DOHH2 (cell line): Measurements from ENCODE around the gene S100B.

ENCODE experiments used
- EZH2phosphoT487 ChIP-seq: fragments of 200-600 bp; sonication (generic); IDR thresholded peaks from 2 replicates; pipeline ENCODE4 v1.6.1; 2017; ENCODE audit warnings: borderline replicate concordance, mild to moderate bottlenecking, antibody characterized with exemption, low read length, moderate library complexity, mixed read lengths
- TF ChIP-seq, protein P1 (sequence below): fragments of 200-600 bp; sonication (generic); IDR thresholded peaks from one replicate; pipeline ENCODE4 v1.5.1; 2014; ENCODE audit warnings: antibody characterized with exemption, mild to moderate bottlenecking, low read depth, low read length; ENCODE audit not compliant: poor library complexity, severe bottlenecking

DNA sequence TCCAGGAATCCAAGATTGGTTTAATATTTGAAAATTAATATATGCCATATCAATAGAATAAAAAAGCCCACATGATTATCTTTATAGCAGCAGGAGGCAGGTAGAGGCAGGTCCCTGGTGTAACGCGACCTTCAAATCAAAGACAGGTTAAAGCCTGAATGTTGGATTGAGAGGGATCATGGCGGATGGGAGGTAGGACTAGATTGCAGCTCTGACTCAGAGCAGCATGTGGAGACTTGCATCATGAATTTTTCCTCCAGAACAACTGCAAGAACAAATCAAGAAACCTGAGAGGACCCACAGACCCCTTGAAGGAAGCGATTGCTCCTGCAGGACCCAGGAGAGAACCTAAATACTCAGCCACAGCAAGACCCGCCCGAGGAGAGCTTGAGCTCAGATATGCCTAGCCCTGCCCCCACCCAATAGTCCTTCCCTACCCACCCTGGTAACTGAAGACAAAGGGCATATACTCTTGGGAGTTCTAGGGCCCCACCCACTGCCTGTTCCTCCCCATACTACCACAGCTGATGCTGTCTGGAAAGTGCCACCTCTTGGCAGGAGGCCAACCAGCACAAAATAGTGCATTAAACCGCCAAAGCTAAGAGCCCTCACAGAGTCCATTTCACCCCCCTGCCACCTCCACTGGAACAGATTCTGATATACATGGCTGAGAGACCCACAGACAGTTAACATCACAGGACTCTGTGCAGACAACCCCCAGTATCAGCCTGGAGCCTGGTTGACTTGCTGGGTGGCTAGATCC is 19.5 kb downstream of the S100B start:
- TF ChIP-seq, protein P1, sequence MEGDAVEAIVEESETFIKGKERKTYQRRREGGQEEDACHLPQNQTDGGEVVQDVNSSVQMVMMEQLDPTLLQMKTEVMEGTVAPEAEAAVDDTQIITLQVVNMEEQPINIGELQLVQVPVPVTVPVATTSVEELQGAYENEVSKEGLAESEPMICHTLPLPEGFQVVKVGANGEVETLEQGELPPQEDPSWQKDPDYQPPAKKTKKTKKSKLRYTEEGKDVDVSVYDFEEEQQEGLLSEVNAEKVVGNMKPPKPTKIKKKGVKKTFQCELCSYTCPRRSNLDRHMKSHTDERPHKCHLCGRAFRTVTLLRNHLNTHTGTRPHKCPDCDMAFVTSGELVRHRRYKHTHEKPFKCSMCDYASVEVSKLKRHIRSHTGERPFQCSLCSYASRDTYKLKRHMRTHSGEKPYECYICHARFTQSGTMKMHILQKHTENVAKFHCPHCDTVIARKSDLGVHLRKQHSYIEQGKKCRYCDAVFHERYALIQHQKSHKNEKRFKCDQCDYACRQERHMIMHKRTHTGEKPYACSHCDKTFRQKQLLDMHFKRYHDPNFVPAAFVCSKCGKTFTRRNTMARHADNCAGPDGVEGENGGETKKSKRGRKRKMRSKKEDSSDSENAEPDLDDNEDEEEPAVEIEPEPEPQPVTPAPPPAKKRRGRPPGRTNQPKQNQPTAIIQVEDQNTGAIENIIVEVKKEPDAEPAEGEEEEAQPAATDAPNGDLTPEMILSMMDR = no peak
- no peak for TF ChIP-seq EZH2phosphoT487
